Mucosa of descending colon (tissue), 3 donors: ENCODE results near the gene NPTX1. TPM values are rescaled to one million over a fixed set of nuclear protein-coding genes. Genes with fewer than 3 reads are reported as not detected.

Experiments
- ATAC-seq: fragments of 200-7000 bp; cut with Tn5 transposase; one replicate; pipeline ENCODE4 v1.9.1; 2020; ENCODE audit warnings: mild to moderate bottlenecking, moderate library complexity
- DNase-seq, 3 donors: peaks; one replicate each; pipeline ENCODE4 v3.0.0-alpha.2; 2020
- H3K36me3 ChIP-seq: fragments of 200-600 bp; one replicate; pipeline ENCODE4 v1.8.0; 2021; ENCODE audit warnings: low read depth, mild to moderate bottlenecking
- H3K4me1 ChIP-seq: fragments of 200-600 bp; one replicate; pipeline ENCODE4 v1.8.0; 2021; ENCODE audit warnings: low read depth, mild to moderate bottlenecking
- H3K4me3 ChIP-seq: fragments of 200-600 bp; one replicate; pipeline ENCODE4 v1.8.0; 2021; ENCODE audit warnings: mild to moderate bottlenecking
- H3K9me3 ChIP-seq: fragments of 200-600 bp; one replicate; pipeline ENCODE4 v1.8.0; 2021; ENCODE audit warnings: mild to moderate bottlenecking
- CTCF ChIP-seq: fragments of 200-600 bp; IDR thresholded peaks from one replicate; pipeline ENCODE4 v1.8.0; 2022; ENCODE audit warnings: antibody characterized with exemption, mild to moderate bottlenecking
- intact Hi-C, 2 donors: fragments of 100-400 bp; cut with DNase I in 1 of 2; cut with micrococcal nuclease in 1 of 2; formaldehyde crosslinking; loops; one replicate each; pipeline versions ENCODE4 v1.11.0 to v1.11.1; 2022; cut with DNase I, micrococcal nuclease
- total RNA-seq, 3 donors: library from RNA; stranded (reverse); fragmentation: NEBNext Ultra II Directional in 2 of 3; extraction: Animal tissue kit (Norgen Biotek cat#: 25700) in 2 of 3; gene quantifications; one replicate each; pipeline versions ENCODE4 v1.2.1 to v1.2.4, GENCODE V29; 2021 to 2023
- donor health status: DM: no; HTN: no; CAD: no; lungs with moderate emphysema.
- donor health status: DM: no; HTN: no; CAD: no.
- donor health status: DM: no; HTN: yes; CAD: no.

NPTX1 gene
- total RNA-seq, 3 donors from 2014 or later: 0.51 to 95.0 (median 2.0) TPM

- Histone ChIP-seq H3K9me3 (no peaks in the 10 kb centered on the region), H3K4me3 (no peak overlapping the region), H3K4me1 (no peaks in the 10 kb centered on the region), H3K36me3 (no peaks in the 10 kb centered on the region)
- ATAC-seq (no peak), DNase-seq (no peak)
- intact Hi-C loops: no loop called here
- TF ChIP-seq CTCF: no peak
Observed at GRCh38 chr17:80443916-80444643, 32.3 kb downstream of the NPTX1 start.

GRCh38 chr17:80443498-80443897, 32.9 kb downstream of the NPTX1 start:
- TF ChIP-seq CTCF: no peak
- H3K4me3 ChIP-seq: no peak overlapping the region
- H3K9me3 ChIP-seq: no peaks in the 10 kb centered on the region
- intact Hi-C loops: no loop called here
- DNase-seq (no peak), ATAC-seq (no peak)
- H3K36me3 ChIP-seq: no peaks in the 10 kb centered on the region
- no peaks in the 10 kb centered on the region for H3K4me1 ChIP-seq

- ATAC-seq (no peak), DNase-seq (no peak)
- Histone ChIP-seq H3K9me3 (no peaks in the 10 kb centered on the region), H3K4me1 (no peaks in the 10 kb centered on the region), H3K36me3 (no peaks in the 10 kb centered on the region), H3K4me3 (no peak overlapping the region)
- intact Hi-C loops: no loop called here
- no peak for TF ChIP-seq CTCF
Observed at GRCh38 chr17:80442764-80443163, 33.6 kb downstream of the NPTX1 start.

GRCh38 chr17:80442323-80442659, 34.1 kb downstream of the NPTX1 start:
- ATAC-seq (no peak), DNase-seq (no peak)
- intact Hi-C loops: no loop called here
- no peaks in the 10 kb centered on the region for H3K36me3 ChIP-seq
- H3K4me3 ChIP-seq: no peak overlapping the region
- no peaks in the 10 kb centered on the region for H3K9me3 ChIP-seq
- H3K4me1 ChIP-seq: no peaks in the 10 kb centered on the region
- TF ChIP-seq CTCF: no peak

- DNase-seq (no peak), ATAC-seq (no peak)
- H3K36me3 ChIP-seq: no peaks in the 10 kb centered on the region
- no peaks in the 10 kb centered on the region for H3K4me1 ChIP-seq
- TF ChIP-seq CTCF: no peak
- intact Hi-C loops: no loop called here
- no peaks in the 10 kb centered on the region for H3K9me3 ChIP-seq
- no peak overlapping the region for H3K4me3 ChIP-seq
Observed at GRCh38 chr17:80441598-80442322, 34.6 kb downstream of the NPTX1 start.
